ENCODE results near the gene KCNJ6.

The KCNJ6 gene

GRCh38 chr21:37862536-37862935 is 53.7 kb downstream of the KCNJ6 start:
- peak; percentile 72 for DNase-seq

DNA sequence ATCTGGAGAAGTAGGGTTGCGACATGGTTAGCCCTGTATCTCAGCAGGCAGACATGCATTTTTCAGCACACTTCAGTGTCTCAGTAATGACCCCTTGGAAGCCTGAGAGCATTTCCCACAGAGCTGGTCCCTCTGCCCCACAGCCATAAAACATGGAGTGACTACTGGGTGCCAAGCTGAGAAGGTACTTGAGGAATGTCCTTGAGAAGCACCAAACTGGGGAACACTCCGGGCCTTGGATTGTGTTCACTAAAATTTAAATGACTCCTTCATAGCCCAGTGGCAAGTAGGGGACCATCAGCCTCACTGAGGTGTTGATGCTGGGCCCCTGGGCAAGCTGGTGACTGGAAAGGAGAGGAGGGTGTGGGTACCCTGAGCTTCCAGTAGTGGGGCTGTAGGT is 54.7 kb downstream of the KCNJ6 start:
- DNase-seq, result no peak

DNA sequence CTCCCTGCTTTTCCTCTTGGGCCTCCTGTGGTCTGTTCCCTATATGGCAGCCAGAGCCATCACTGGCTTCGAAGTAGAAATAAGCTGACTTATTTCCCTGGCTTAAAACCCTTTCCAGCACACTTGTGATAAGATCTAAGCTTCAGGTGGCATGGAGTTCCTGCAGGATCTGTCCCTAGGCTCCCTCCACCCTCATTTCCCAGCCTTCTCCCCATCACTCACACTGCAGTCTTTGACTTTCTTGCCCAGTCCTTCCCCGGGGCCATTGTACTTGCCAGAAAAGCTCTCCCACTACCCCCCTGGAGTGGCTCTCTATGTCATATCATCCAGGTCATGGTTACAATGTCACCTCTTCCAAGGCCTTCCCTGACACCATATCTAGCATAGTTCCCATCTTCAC is 55.8 kb downstream of the KCNJ6 start:
- no peak for DNase-seq

GRCh38 chr21:37855647-37856625 is 60.3 kb downstream of the KCNJ6 start:
- peak; percentile 56 for DNase-seq

DNA sequence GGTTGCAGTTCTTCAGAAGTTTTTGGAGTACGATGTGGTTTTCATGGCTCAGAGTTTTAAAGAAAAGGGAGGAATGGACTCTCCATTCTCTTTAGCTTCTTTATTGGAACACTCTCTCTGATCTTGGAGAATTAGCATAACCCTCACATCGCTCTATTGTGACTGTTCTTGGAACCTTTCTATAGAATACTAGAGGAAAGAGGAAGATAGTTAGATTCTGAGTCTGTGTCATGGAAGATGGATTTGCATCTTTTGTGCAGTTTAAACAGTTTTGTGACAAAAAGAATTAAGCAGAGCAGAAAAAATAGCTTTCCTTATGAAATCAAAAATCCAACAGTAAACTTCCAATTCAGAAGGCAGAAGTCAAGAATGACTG is 61.0 kb downstream of the KCNJ6 start:
- no peak for DNase-seq

DNA sequence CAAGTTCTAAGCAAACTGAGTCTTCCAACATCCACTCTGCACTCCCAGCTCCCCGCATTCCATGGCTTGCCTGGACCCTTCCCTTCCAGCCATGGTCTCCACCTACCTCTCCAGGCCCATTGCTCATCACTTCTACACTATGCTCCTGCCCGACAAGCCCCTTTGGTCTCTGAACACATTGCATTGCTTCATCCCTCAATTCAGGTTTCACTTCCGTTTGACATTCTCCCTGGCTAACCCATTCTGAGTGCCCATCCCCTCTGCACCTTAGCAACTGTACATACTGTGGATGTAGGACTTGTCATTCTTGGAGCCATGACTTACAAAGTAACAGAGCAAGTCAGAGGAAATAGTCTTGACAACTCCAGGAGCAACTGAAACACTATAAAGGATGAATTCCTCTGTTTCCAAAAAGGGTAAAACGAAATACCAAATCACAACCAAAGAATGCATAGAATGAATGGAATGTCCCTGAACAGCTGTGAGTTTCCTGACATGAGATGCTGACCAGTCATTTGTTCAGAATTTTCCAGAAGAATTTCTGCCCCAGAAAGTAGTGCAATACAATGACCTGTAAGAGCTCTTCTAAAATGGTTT is 66.7 kb downstream of the KCNJ6 start:
- DNase-seq, result no peak

DNA sequence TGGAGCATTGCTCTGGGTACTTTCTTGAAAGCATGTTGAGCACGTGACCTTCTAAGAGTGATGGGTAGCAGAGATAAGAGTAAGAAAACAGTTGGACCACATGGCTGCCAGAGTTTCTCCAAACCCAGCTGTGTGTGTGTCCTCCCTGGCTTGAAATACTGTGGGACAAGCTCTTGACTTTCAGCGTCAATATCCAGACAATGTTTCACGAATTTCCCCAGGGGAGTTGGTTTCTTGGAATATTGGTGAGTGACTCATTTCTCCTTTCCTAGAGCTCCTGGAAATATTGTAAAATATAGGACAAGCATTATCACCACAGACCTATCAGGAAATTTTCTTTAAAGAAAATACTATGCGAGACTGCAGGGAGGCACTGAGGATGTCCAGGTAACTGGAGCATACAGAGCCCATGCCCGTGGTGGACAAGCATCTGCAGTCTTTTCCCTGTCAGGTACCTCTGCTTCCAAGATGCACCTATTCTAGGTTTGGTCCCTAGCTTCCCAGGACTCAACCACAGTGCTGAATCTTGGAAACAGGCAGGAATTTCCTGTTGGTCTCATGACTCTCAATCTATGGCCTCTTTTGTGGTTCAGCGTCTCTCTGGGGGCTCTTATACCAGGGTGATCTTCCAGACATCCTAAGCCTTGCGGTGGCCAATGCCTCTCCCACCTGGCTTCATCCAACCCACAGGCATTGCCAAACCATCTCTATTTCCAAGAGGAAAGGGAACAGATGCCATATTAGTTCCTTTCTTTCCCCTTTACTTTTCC is 67.4 kb downstream of the KCNJ6 start:
- no peak for DNase-seq

DNA sequence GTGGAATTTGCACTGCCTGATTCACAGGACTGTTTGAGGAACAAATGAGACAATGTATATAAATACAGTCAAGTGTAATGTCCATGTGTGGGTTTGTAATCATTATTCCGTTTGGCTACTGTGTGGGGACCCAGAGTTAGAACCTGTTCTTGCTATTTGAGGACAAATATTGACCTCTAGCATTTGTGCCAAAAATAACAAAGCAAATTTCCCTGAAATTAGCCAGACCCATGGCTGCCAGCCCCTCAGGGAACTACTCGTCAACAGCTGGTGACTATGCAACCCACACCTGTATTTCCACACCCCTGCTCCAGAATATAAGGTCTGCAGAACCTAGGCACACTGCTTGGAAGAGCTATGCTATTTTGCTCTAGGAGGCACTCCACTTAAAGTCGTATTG is 70.7 kb downstream of the KCNJ6 start:
- DNase-seq, result no peak

DNA sequence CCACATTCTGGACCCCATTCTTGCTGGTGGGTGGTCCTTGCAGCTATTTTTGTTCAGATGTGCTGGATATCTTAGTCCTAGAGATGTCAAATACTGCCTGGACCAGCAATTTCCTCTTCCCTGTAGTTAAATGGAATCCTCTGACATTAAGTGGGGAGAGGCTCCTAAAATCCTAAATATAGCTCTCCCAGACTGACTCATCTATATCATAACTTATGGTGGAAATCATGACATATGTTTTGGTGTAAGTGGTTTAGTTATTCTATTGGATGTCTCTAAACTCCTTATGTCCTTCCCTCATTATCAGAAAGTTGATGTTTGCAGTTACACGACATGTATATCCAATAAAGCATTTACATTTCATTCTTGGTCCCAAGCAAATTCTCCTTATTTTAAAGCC is 73.1 kb downstream of the KCNJ6 start:
- no peak for DNase-seq

DNA sequence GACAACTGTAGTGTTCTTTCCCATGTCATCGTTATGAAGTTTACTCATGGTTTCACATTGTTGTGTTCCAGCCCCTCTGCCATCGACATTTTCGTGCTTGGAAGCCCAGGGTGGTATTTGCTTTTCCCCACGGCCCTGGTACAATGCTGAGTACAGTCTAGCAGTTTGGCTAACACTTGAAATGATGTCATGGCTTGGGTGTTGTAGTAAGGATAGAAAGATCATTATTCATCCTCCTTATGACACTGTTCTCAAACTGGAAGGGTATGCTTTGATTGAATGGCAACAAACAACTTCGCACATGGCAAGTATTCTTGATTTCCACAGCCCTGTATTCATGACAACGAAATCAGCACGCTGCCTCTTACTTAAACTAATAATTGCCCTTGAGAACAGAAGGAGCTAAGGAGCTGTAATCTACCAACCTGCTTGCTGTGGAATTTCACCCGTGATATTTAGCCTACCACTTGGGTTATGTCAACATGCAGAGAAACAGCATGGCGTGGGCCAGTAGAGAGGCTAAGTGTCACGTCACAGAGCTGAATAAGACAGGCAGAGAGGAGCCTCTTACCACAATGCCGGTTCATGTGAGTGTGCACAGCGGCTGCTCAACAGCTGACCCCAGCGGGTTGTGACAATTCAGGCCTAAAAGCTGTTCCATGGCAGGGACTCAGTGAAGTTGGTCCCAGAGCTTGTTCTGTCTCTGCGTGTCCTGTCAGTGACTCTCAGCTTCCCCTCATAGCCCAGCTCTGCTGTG is 73.9 kb downstream of the KCNJ6 start:
- DNase-seq, result no peak

DNA sequence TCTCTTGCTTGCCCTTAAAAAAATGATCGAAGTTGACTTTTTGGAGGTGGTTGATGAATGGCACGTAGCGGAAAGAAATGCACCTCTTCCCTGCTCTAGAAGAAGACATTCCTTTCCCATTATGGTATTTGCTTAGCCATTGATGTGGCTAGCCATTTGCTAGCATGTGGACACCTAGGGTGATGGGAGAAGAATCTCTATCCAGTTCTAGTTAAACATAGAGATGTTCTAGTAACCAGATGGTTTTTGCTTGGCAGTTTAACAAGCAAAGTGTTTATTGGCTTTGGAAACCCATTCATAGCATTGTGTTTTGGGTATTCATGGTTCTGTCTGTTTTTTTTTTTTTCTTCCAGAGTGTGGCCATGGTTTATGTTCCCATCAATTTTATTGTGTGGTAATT is 78.9 kb downstream of the KCNJ6 start:
- DNase-seq, result no peak

DNA sequence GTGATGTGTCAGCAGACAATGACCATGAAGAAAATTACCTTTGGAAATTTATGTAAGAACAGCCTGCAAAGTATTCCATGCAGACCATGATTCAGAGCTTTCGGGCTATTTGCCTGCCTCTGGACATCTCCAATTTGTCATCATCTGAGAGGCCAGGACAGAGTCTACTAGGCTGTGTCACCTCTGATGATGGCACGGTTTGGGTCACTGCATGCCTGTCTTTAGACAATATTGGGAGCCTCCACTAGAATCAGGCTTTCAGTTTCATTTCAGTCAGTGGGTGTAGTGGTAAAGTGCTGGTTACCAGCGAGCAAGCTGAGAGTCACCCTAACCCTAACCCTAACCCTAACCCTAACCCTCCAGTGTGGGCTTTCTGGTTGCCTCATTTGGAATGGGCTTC is 80.8 kb downstream of the KCNJ6 start:
- no peak for DNase-seq

- DNase-seq, result no peak
Observed at GRCh38 chr21:37833301-37833700, 83.0 kb downstream of the KCNJ6 start.

DNA sequence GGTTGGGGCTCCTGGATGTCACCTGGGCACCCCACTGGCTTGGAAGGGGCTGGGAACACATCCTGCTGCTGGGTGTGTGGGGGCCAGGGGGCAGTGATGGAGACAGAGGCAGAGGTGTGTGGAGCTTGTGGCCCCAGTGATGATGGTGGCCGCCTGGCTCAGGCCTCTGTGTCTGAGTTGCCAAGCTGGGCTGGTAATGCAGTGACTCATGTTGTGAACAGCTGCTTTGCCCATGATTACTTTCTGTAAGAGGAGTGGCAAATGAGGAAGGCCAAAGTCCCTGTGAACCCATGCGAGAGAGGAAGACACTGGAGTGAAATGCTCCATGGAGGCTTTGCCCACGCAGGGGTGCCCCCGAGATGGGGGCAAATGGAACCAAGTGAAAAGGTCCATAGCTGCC is 86.8 kb downstream of the KCNJ6 start:
- no peak for DNase-seq

DNA sequence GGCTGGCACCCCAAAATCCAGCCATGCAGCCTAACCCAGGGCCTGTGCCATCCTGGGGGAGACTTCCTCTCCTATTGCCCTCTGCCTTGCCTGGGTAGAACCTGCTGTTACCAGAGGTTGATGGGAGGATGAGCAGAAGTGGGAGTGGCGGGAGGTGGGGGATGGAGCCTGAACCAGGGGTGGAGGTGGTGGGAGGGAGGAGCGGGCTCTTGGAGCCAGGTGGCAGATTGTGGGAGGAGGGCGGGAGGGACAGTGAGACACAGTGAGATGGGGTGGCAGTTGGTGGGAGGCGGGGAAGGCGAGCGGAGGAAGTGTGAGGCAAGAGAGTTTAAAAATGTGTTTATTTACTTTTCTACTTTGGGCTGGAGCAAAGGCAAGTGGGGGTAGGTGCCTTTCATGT is 87.3 kb downstream of the KCNJ6 start:
- no peak for DNase-seq

DNA sequence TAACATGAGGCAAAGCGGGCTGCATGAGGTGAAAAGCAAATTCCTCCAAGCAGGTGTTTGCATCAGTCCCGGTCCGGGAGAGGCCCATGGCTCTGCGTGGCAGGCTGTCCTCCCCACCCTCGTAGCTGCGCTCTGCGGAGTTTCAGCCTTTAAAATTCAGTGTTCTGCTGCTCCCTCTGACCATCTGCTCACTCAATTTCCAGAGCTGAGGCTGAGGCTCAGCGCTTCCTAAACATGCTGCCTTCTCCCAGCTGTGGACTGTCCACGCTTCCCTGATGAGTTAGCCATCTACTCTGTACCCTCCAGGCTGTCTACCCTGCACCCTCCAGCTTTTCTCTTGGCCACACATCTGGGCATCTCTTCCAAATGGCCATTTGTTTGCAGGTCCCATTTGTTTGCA is 87.7 kb downstream of the KCNJ6 start:
- no peak for DNase-seq

GRCh38 chr21:37827913-37828312 is 88.3 kb downstream of the KCNJ6 start:
- DNase-seq, result no peak

GRCh38 chr21:37821786-37822450 is 94.3 kb downstream of the KCNJ6 start:
- no peak for DNase-seq

- DNase-seq, result no peak
Observed at GRCh38 chr21:37821092-37821491, 95.2 kb downstream of the KCNJ6 start.

- no peak for DNase-seq
Observed at GRCh38 chr21:37819372-37819771, 96.9 kb downstream of the KCNJ6 start.

DNA sequence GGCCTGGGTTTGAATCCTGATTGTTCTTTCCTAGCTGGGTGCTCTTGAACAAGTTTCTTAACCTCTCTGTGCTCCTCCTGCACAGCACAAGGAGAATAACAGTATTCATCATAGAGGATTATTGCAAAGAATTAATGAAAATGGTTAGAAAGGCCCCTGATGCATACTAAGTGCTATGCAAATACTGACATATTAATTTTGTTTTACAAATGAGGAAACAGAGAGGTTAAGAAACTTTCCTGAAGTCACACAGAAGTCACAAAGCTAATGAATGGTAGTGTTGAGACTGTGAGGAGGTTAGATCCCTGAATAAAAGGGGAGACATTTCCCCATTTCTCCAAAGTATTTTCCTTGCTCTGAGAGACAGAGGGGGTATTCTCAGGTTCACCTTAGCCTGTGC is 99.0 kb downstream of the KCNJ6 start:
- DNase-seq, result no peak

DNA sequence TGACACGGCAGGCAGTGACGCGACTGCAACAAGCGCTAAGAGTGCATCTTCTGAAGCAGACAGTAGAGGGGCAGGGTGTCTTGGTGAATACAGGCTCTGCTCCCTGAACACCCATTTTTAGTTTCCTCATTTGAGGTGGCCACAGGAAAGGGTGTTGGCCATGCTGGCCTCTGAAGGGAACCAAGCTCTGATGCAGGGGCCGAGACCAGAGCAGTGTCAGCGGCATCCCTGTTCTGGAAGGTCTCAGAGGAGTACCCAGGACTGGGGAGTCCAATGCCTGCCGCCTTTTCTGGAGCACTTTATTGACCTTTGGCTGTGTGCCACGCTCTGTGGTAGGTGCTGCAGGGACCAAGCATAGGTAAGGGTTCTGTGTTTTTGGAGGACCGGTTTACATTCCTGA is 100.4 kb downstream of the KCNJ6 start:
- no peak for DNase-seq
